Adipose tissue (tissue), 3 donors: Measurements from ENCODE around the gene C15orf62. TPM values are rescaled to one million over a fixed set of nuclear protein-coding genes. Genes with fewer than 3 reads are reported as not detected.

Experiments used
- H3K27ac ChIP-seq: one replicate; pipeline ENCODE4 v1.5.1; 2013; ENCODE audit warnings: low read depth, low read length
- WGBS, 3 donors: extraction: QIAGEN DNeasy Blood & Tissue Kit; methylation state at CpG; one replicate each; pipeline ENCODE4 v1.1.7; 2013; 5-methylcytosine and 5-hydroxymethylcytosine counted together
- polyA plus RNA-seq, 3 donors: library from polyadenylated mRNA; stranded (reverse); fragments of 200-250 nt; gene quantifications; one replicate each; pipeline ENCODE4 v1.2.3, GENCODE V29; 2013
- donor health status: healthy with polysubstance abuse.
- donor health status: Bipolar disorder and iron deficiency.
- donor health status: healthy.

The C15orf62 gene
- under 1 TPM; 0.17 to 0.67 (median 0.33) TPM for polyA plus RNA-seq

- H3K27ac ChIP-seq: no peak within 1 kb of the TSS
- WGBS, 3 donors: 30 to 66% (median 33%) methylated on average over 28 of the region's 28 CpGs
Measured at GRCh38 chr15:40769274-40770146, at the start of gene C15orf62. TSS of gene C15orf62 (plus strand) at chr15:40769980. CDS start at chr15:40770496, 516 bp downstream.

GRCh38 chr15:40721701-40722100, 48.1 kb upstream of the C15orf62 start:
- no peak overlapping the region for H3K27ac ChIP-seq
- WGBS, 3 donors: 66 to 79% (median 79%) methylated on average over 1 of the region's 1 CpG

- 90 to 94% (median 93%) methylated on average over 4 of the region's 4 CpGs for whole genome bisulfite sequencing, 3 donors
- H3K27ac ChIP-seq: no peak overlapping the region
Measured at GRCh38 chr15:40722354-40722753, 47.4 kb upstream of the C15orf62 start.

GRCh38 chr15:40722934-40723333, 46.8 kb upstream of the C15orf62 start:
- H3K27ac ChIP-seq: no peak overlapping the region
- 78 to 95% (median 95%) methylated on average over 2 of the region's 2 CpGs for WGBS, 3 donors

- H3K27ac ChIP-seq: no peak overlapping the region
- 79 to 95% (median 93%) methylated on average over 2 of the region's 2 CpGs for WGBS, 3 donors
Measured at GRCh38 chr15:40723919-40724318, 45.9 kb upstream of the C15orf62 start.

- no peak overlapping the region for H3K27ac ChIP-seq
- WGBS, 3 donors: 51 to 83% (median 61%) methylated on average over 3 of the region's 3 CpGs
Measured at GRCh38 chr15:40731034-40731433, 38.7 kb upstream of the C15orf62 start.

- no peak overlapping the region for H3K27ac ChIP-seq
- WGBS, 3 donors: 79 to 95% (median 90%) methylated on average over 4 of the region's 4 CpGs
Measured at GRCh38 chr15:40736575-40736974, 33.2 kb upstream of the C15orf62 start.

GRCh38 chr15:40737048-40737447, 32.7 kb upstream of the C15orf62 start:
- H3K27ac ChIP-seq: no peak overlapping the region
- WGBS, 3 donors: 68 to 92% (median 89%) methylated on average over 3 of the region's 3 CpGs

- WGBS, 3 donors: 57 to 68% (median 61%) methylated on average over 2 of the region's 2 CpGs
- H3K27ac ChIP-seq: no peak overlapping the region
Measured at GRCh38 chr15:40739047-40739446, 30.7 kb upstream of the C15orf62 start.

GRCh38 chr15:40739854-40740253, 29.9 kb upstream of the C15orf62 start:
- 92 to 94% (median 94%) methylated on average over 2 of the region's 2 CpGs for WGBS, 3 donors
- H3K27ac ChIP-seq: no peak overlapping the region

GRCh38 chr15:40743485-40743901, 26.3 kb upstream of the C15orf62 start:
- H3K27ac ChIP-seq: no peak overlapping the region
- WGBS, 3 donors: 74 to 81% (median 80%) methylated on average over 2 of the region's 2 CpGs

- WGBS, 3 donors: 69 to 84% (median 72%) methylated on average over 12 of the region's 12 CpGs
- H3K27ac ChIP-seq: no peak overlapping the region
Measured at GRCh38 chr15:40743921-40744814, 25.6 kb upstream of the C15orf62 start.

- H3K27ac ChIP-seq: no peak overlapping the region
- WGBS, 3 donors: 72 to 86% (median 77%) methylated on average over 5 of the region's 5 CpGs
Measured at GRCh38 chr15:40744815-40745152, 25.0 kb upstream of the C15orf62 start.

GRCh38 chr15:40746916-40747418, 22.8 kb upstream of the C15orf62 start:
- 57 to 71% (median 64%) methylated on average over 3 of the region's 3 CpGs for WGBS, 3 donors
- no peak overlapping the region for H3K27ac ChIP-seq

- 61 to 75% (median 67%) methylated on average over 7 of the region's 7 CpGs for whole genome bisulfite sequencing, 3 donors
- H3K27ac ChIP-seq: no peak overlapping the region
Measured at GRCh38 chr15:40747685-40748631, 21.8 kb upstream of the C15orf62 start.

- WGBS, 3 donors: 93 to 98% (median 98%) methylated on average over 4 of the region's 4 CpGs
- H3K27ac ChIP-seq: no peak overlapping the region
Measured at GRCh38 chr15:40749151-40749630, 20.6 kb upstream of the C15orf62 start.

- WGBS, 3 donors: 63 to 93% (median 91%) methylated on average over 4 of the region's 4 CpGs
- H3K27ac ChIP-seq: no peak overlapping the region
Measured at GRCh38 chr15:40750885-40751284, 18.9 kb upstream of the C15orf62 start.

- H3K27ac ChIP-seq: no peak overlapping the region
- 95 to 96% (median 95%) methylated on average over 12 of the region's 12 CpGs for WGBS, 3 donors
Measured at GRCh38 chr15:40751745-40752144, 18.0 kb upstream of the C15orf62 start.
